Ovary (tissue), 9 donors: ENCODE data around the gene DNMT1. TPM values are rescaled to one million over a fixed set of nuclear protein-coding genes. Genes with fewer than 3 reads are reported as not detected.

ENCODE experiments used
- DNase-seq, 5 donors: peaks; one replicate each; pipeline ENCODE4 v3.0.0-alpha.2; 2019 to 2020
- H3K27ac ChIP-seq, 2 donors: fragments of 200-600 bp; one replicate each; pipeline versions ENCODE4 v1.5.1 to v1.8.0; 2019 to 2022
- H3K27me3 ChIP-seq: fragments of 200-600 bp; one replicate; pipeline ENCODE4 v1.8.0; 2022
- H3K36me3 ChIP-seq: fragments of 200-600 bp; sonication (generic); one replicate; pipeline ENCODE4 v1.5.1; 2019
- H3K4me1 ChIP-seq: one replicate; pipeline ENCODE4 v1.8.1; 2013; ENCODE audit warnings: mild to moderate bottlenecking, moderate library complexity; ENCODE audit not compliant: insufficient read depth
- H3K4me3 ChIP-seq: fragments of 200-600 bp; sonication (generic); one replicate; pipeline ENCODE4 v1.5.1; 2017
- H3K9me3 ChIP-seq, 2 donors: fragments of 200-600 bp in 1 of 2; sonication (generic) in 1 of 2; one replicate each; pipeline versions ENCODE4 v1.5.1 to v1.8.1; 2013 to 2019; ENCODE audit warnings: mild to moderate bottlenecking in 1 of 2, moderate library complexity in 1 of 2
- CTCF ChIP-seq, 3 donors: fragments of 450-650 bp in 2 of 3; fragments of 200-600 bp in 1 of 3; IDR thresholded peaks; one replicate each; pipeline versions ENCODE4 v1.5.1 to v1.8.0; 2016 to 2022; ENCODE audit warnings: antibody characterized with exemption in 3 of 3, mild to moderate bottlenecking in 1 of 3
- EP300 ChIP-seq: sonication (generic); formaldehyde crosslinking; IDR thresholded peaks from one replicate; pipeline ENCODE4 v1.6.1; 2017; ENCODE audit warnings: antibody characterized with exemption
- POLR2A ChIP-seq: fragments of 450-650 bp; IDR thresholded peaks from one replicate; pipeline ENCODE4 v1.6.1; 2017; ENCODE audit warnings: antibody characterized with exemption, mild to moderate bottlenecking, moderate library complexity
- whole genome bisulfite sequencing, 3 donors: extraction: QIAGEN DNeasy Blood & Tissue Kit in 1 of 3; methylation state at CpG; one replicate each; pipeline versions ENCODE4 v1.1.5 to v1.1.7; 2013 to 2017; 5-methylcytosine and 5-hydroxymethylcytosine counted together
- intact Hi-C, 4 donors: fragments of 100-400 bp; cut with DNase I; formaldehyde crosslinking; loops; one replicate each; pipeline versions ENCODE4 v1.11.0 to v1.15.1; 2022 to 2023
- polyA plus RNA-seq, 2 donors: library from polyadenylated mRNA; stranded (reverse); fragments of 200-250 nt in 1 of 2; fragments of 350-450 nt in 1 of 2; fragmentation: Illumina TruSeq in 1 of 2; extraction: RNeasy Lipid Tissue Mini Kit (QIAGEN cat#74804) in 1 of 2; gene quantifications; one replicate each; pipeline ENCODE4 v1.2.3, GENCODE V29; 2013 to 2014
- total RNA-seq, 7 donors: library from RNA; depleted of rRNA in 2 of 7; stranded (reverse); fragments of >200 nt in 2 of 7; fragmentation: NEBNext Ultra II Directional in 3 of 7; extraction: Animal tissue kit (Norgen Biotek cat#: 25700) in 3 of 7; gene quantifications; one replicate each; pipeline versions ENCODE4 v1.1.0 to v1.2.4, GENCODE V29; 2016 to 2023
- donor health status: DM: no; HTN: no; CAD: no; lungs with moderate emphysema.
- donor health status: DM: no; HTN: no; CAD: no.
- donor health status: Bipolar disorder and iron deficiency.
- donor health status: DM: yes; HTN: yes; CAD: no.
- donor health status: DM: no; HTN: no; CAD: no.
- donor health status: DM: yes; HTN: yes; CAD: no.

DNMT1 gene
- total and polyA plus RNA-seq, 9 donors = 19.8 to 74.2 (median 41.8) TPM

- Histone ChIP-seq H3K4me3 (no peak overlapping the region), H3K27me3 (no peaks in the 10 kb centered on the region), H3K36me3 (no peaks in the 10 kb centered on the region), H3K27ac (no peak overlapping the region), H3K4me1 (peaks cover 10% of the 10 kb centered on the region), H3K9me3 (no peaks in the 10 kb centered on the region)
- intact Hi-C loops = loop anchor here in 1 of 4 donors (10.0 kb wide), 1 partner anchor 109 kb away; the partner anchor contains the start of genes EIF3G and P2RY11
- DNase-seq = peak in 2 of 5 donors; percentile 35 to 45
- 91 to 95% (median 94%) methylated on average over 28 of the region's 28 CpGs for whole genome bisulfite sequencing, 3 donors
- TF ChIP-seq CTCF (IDR thresholded peaks at IDR 0.05) (no peak), POLR2A (no peak), EP300 (no peak)
These were observed 28.9 kb upstream of the DNMT1 start for GRCh38 chr19:10223488-10224213.

GRCh38 chr19:10222201-10222890 lies 27.6 kb upstream of the DNMT1 start:
- intact Hi-C loops = loop anchor here in 1 of 4 donors (10.0 kb wide), 1 partner anchor 108 kb away; the partner anchor contains the start of genes EIF3G and P2RY11
- Histone ChIP-seq H3K36me3 (no peaks in the 10 kb centered on the region), H3K4me1 (peaks cover 6% of the 10 kb centered on the region), H3K9me3 (no peaks in the 10 kb centered on the region), H3K27me3 (no peaks in the 10 kb centered on the region), H3K27ac (no peak overlapping the region), H3K4me3 (no peak overlapping the region)
- 87 to 90% (median 87%) methylated on average over 14 of the region's 14 CpGs for WGBS, 3 donors
- DNase-seq = no peak
- TF ChIP-seq EP300 (no peak), POLR2A (no peak), CTCF (IDR thresholded peaks at IDR 0.05) (no peak)

GRCh38 chr19:10220695-10221094 lies 25.9 kb upstream of the DNMT1 start:
- intact Hi-C loops = loop anchor here in 1 of 4 donors (10.0 kb wide), 1 partner anchor 106 kb away; the partner anchor contains the start of genes EIF3G and P2RY11
- Histone ChIP-seq H3K4me3 (no peak overlapping the region), H3K36me3 (no peaks in the 10 kb centered on the region), H3K27me3 (no peaks in the 10 kb centered on the region), H3K27ac (no peak overlapping the region), H3K9me3 (no peaks in the 10 kb centered on the region), H3K4me1 (no peaks in the 10 kb centered on the region)
- DNase-seq = no peak
- TF ChIP-seq POLR2A = no peak
- TF ChIP-seq EP300 = no peak
- no peak for TF ChIP-seq CTCF (IDR thresholded peaks at IDR 0.05)
- WGBS, 3 donors = 86 to 91% (median 87%) methylated on average over 7 of the region's 7 CpGs

- Histone ChIP-seq H3K27ac (no peak overlapping the region), H3K9me3 (no peaks in the 10 kb centered on the region), H3K4me3 (no peak overlapping the region), H3K4me1 (no peaks in the 10 kb centered on the region), H3K27me3 (no peaks in the 10 kb centered on the region), H3K36me3 (no peaks in the 10 kb centered on the region)
- no peak for DNase-seq
- WGBS, 3 donors = 31 to 44% (median 32%) methylated on average over 3 of the region's 3 CpGs
- intact Hi-C loops = loop anchor here in 1 of 4 donors (10.0 kb wide), 1 partner anchor 105 kb away; the partner anchor contains the start of genes EIF3G and P2RY11
- TF ChIP-seq EP300 = no peak
- TF ChIP-seq POLR2A = no peak
- TF ChIP-seq CTCF (IDR thresholded peaks at IDR 0.05) = no peak
These were observed 24.9 kb upstream of the DNMT1 start for GRCh38 chr19:10219678-10220077.
